Epithelial cell of umbilical artery (primary cell): Measurements from ENCODE around the gene ZNF579. TPM values are rescaled to one million over a fixed set of nuclear protein-coding genes. Genes with fewer than 3 reads are reported as not detected.

Source experiments
- total RNA-seq: library from RNA; depleted of rRNA; stranded (reverse); fragments of >200 nt; gene quantifications from 2 replicates; pipeline ENCODE4 v1.2.3, GENCODE V29; 2014

The ZNF579 gene
- 3.2 TPM in 2 replicates for total RNA-seq

GRCh38 chr19:55580628-55581144 is at the start of gene ZNF579:
Gene ZNF579 (minus strand): TSS chr19:55580848. CDS start chr19:55579639, 1,209 bp downstream.

GRCh38 chr19:55624109-55625003 is 43.7 kb upstream of the ZNF579 start, which contains the start of gene ZNF784:
Gene ZNF784 (minus strand): TSS chr19:55624566. CDS start chr19:55624561, 5 bp downstream.

GRCh38 chr19:55605637-55606470 is 25.2 kb upstream of the ZNF579 start, which contains the start of gene ZNF865:
Gene ZNF865 (plus strand): TSS chr19:55605647. CDS start chr19:55613619, 7,972 bp downstream.

GRCh38 chr19:55599842-55600661 is 19.4 kb upstream of the ZNF579 start, which contains the start of gene ZNF524:
Gene ZNF524 (plus strand): TSS chr19:55600288. CDS start chr19:55602113, 1,825 bp downstream.

GRCh38 chr19:55599468-55599841 is 18.8 kb upstream of the ZNF579 start, which contains the start of gene FIZ1:
Gene FIZ1 (minus strand): TSS chr19:55599517. CDS start chr19:55597865, 1,652 bp downstream.

GRCh38 chr19:55545443-55545842 is 35.2 kb downstream of the ZNF579 start, which contains the start of gene SBK3:
Gene SBK3 (minus strand): TSS chr19:55545543. CDS start chr19:55545543, 0 bp downstream.

GRCh38 chr19:55536951-55537740 is 43.5 kb downstream of the ZNF579 start, which contains the start of gene SBK2:
Gene SBK2 (minus strand): TSS chr19:55537133. CDS start chr19:55536294, 839 bp downstream.

Other genes with a start within 250 kb of the ZNF579 start
- 3.9 and 4.7 TPM in 2 replicates for gene KMT5C, start 241.0 kb downstream of the ZNF579 start, total RNA-seq
- gene COX6B2, start 226.1 kb downstream of the ZNF579 start, total RNA-seq, result under 0.01 TPM in 1 of 2 replicates, not detected in the other
- gene GARIN5B, start 217.6 kb downstream of the ZNF579 start, total RNA-seq, result not detected in 2 replicates
- 0.46 and 2.6 TPM in 2 replicates for gene IL11, start 210.4 kb downstream of the ZNF579 start, total RNA-seq
- gene TMEM190, start 204.0 kb downstream of the ZNF579 start, total RNA-seq, result not detected in 2 replicates
- gene TMEM238, start 196.6 kb downstream of the ZNF579 start, total RNA-seq, result 0.65 TPM in 1 of 2 replicates, not detected in the other
- 112 and 274 TPM in 2 replicates for gene RPL28, start 194.9 kb downstream of the ZNF579 start, total RNA-seq
- gene UBE2S, start 173.1 kb downstream of the ZNF579 start, total RNA-seq, result 168 and 599 TPM in 2 replicates
- gene SHISA7, start 137.5 kb downstream of the ZNF579 start, total RNA-seq, result not detected in 2 replicates
- 50.6 and 74.1 TPM in 2 replicates for gene ISOC2, start 119.2 kb downstream of the ZNF579 start, total RNA-seq
- not detected in 2 replicates for gene C19orf85, start 116.1 kb downstream of the ZNF579 start, total RNA-seq
- gene ZNF628, start 104.2 kb downstream of the ZNF579 start, total RNA-seq, result 0.30 and 2.6 TPM in 2 replicates
- gene NAT14, start 95.7 kb downstream of the ZNF579 start, total RNA-seq, result 11.7 and 18.2 TPM in 2 replicates
- gene SSC5D, start 92.4 kb downstream of the ZNF579 start, total RNA-seq, result 0.32 and 2.3 TPM in 2 replicates
- not detected in 2 replicates for gene SBK2, start 43.7 kb downstream of the ZNF579 start, total RNA-seq
- 0.32 TPM in 1 of 2 replicates, not detected in the other for gene SBK3, start 35.3 kb downstream of the ZNF579 start, total RNA-seq
- 1.8 and 2.6 TPM in 2 replicates for gene FIZ1, start 18.7 kb upstream of the ZNF579 start, total RNA-seq
- 7.8 and 10.3 TPM in 2 replicates for gene ZNF524, start 19.4 kb upstream of the ZNF579 start, total RNA-seq
- 0.61 and 0.65 TPM in 2 replicates for gene ZNF865, start 24.8 kb upstream of the ZNF579 start, total RNA-seq
- 3.6 and 3.8 TPM in 2 replicates for gene ZNF784, start 43.7 kb upstream of the ZNF579 start, total RNA-seq
- 1.9 and 2.7 TPM in 2 replicates for gene ZNF580, start 60.2 kb upstream of the ZNF579 start, total RNA-seq
- 16.1 and 21.4 TPM in 2 replicates for gene ZNF581, start 62.8 kb upstream of the ZNF579 start, total RNA-seq
- 7.6 and 7.8 TPM in 2 replicates for gene CCDC106, start 67.4 kb upstream of the ZNF579 start, total RNA-seq
- gene U2AF2, start 74.2 kb upstream of the ZNF579 start, total RNA-seq, result 87.7 and 143 TPM in 2 replicates
- gene EPN1, start 94.4 kb upstream of the ZNF579 start, total RNA-seq, result 19.2 and 50.8 TPM in 2 replicates
- gene NLRP9, start 157.6 kb upstream of the ZNF579 start, total RNA-seq, result not detected in 2 replicates
- gene RFPL4A, start 178.2 kb upstream of the ZNF579 start, total RNA-seq, result under 0.01 TPM in 1 of 2 replicates, not detected in the other
- not detected in 2 replicates for gene RFPL4AL1, start 188.3 kb upstream of the ZNF579 start, total RNA-seq